HG02571 (cell line): ENCODE measurements around the gene LCN10.
A peak's percentile ranks its signal among the peaks of the same experiment; 100 is the strongest.
"Not testable (repeated sequence)": the region's sequence is repeated elsewhere in the genome, so short reads cannot be mapped to it uniquely, and the experiment has no call there.

Experiments used
- ATAC-seq: cut with Tn5 transposase; IDR thresholded peaks from one replicate; pipeline ENCODE4 v1.9.1; 2021; ENCODE audit warnings: mild to moderate bottlenecking, moderate library complexity; ENCODE audit not compliant: unreplicated experiment

LCN10 gene

GRCh38 chr9:136704741-136705140, 38.0 kb downstream of the LCN10 start:
- ATAC-seq, result not testable (repeated sequence)

- no peak for ATAC-seq
These were observed 39.4 kb downstream of the LCN10 start for GRCh38 chr9:136703276-136703860.

GRCh38 chr9:136701668-136702053, 41.1 kb downstream of the LCN10 start:
- ATAC-seq, result no peak

- peak; percentile 67 for ATAC-seq
These were observed 41.6 kb downstream of the LCN10 start for GRCh38 chr9:136700959-136701667.

GRCh38 chr9:136700304-136700703, 42.4 kb downstream of the LCN10 start:
- ATAC-seq, result no peak

GRCh38 chr9:136698635-136699246, 44.0 kb downstream of the LCN10 start:
- ATAC-seq, result no peak

GRCh38 chr9:136697821-136698526, 44.8 kb downstream of the LCN10 start:
- ATAC-seq, result no peak

GRCh38 chr9:136697146-136697820, 45.5 kb downstream of the LCN10 start:
- ATAC-seq, result no peak

- no peak for ATAC-seq
These were observed 46.2 kb downstream of the LCN10 start for GRCh38 chr9:136696502-136696901.

- ATAC-seq, result no peak
These were observed 46.8 kb downstream of the LCN10 start for GRCh38 chr9:136695955-136696354.

- ATAC-seq, result no peak
These were observed 47.3 kb downstream of the LCN10 start for GRCh38 chr9:136695435-136695895.

- no peak for ATAC-seq
These were observed 47.9 kb downstream of the LCN10 start for GRCh38 chr9:136694872-136695247.

GRCh38 chr9:136694163-136694871, 48.4 kb downstream of the LCN10 start:
- ATAC-seq, result no peak

- ATAC-seq, result no peak
These were observed 49.1 kb downstream of the LCN10 start for GRCh38 chr9:136693490-136694162.

- ATAC-seq, result no peak
These were observed 49.6 kb downstream of the LCN10 start for GRCh38 chr9:136693135-136693489.

GRCh38 chr9:136692185-136693134, 50.3 kb downstream of the LCN10 start:
- no peak for ATAC-seq

- no peak for ATAC-seq
These were observed 51.2 kb downstream of the LCN10 start for GRCh38 chr9:136691316-136692184.

- no peak for ATAC-seq
These were observed 51.9 kb downstream of the LCN10 start for GRCh38 chr9:136690806-136691261.
